Daoy (cell line): ENCODE results near the gene ERP27. TPM values are rescaled to one million over a fixed set of nuclear protein-coding genes. Genes with fewer than 3 reads are reported as not detected.

Experiments used
- DNase-seq: peaks from one replicate; pipeline ENCODE4 v3.0.0-alpha.2; 2015; ENCODE audit warnings: low read depth
- total RNA-seq: library from RNA; depleted of rRNA; stranded (reverse); fragments of >200 nt; shearing (Covaris generic); gene quantifications from 2 replicates; pipeline ENCODE4 v1.2.3, GENCODE V29; 2014

The ERP27 gene
- total RNA-seq, 1 experiment from 2014 or later: not detected

- no peak for DNase-seq
Observed at GRCh38 chr12:14959916-14960496, 21.7 kb upstream of the ERP27 start.

- no peak for DNase-seq
Observed at GRCh38 chr12:14959463-14959862, 21.1 kb upstream of the ERP27 start.

GRCh38 chr12:14959126-14959440 lies 20.7 kb upstream of the ERP27 start:
- no peak for DNase-seq

- no peak for DNase-seq
Observed at GRCh38 chr12:14958361-14959125, 20.2 kb upstream of the ERP27 start.

GRCh38 chr12:14957551-14958168 lies 19.3 kb upstream of the ERP27 start:
- no peak for DNase-seq

- DNase-seq: no peak
Observed at GRCh38 chr12:14956905-14957304, 18.6 kb upstream of the ERP27 start.

GRCh38 chr12:14956024-14956891 lies 17.9 kb upstream of the ERP27 start:
- DNase-seq: no peak

- DNase-seq: no peak
Observed at GRCh38 chr12:14954269-14954668, 15.9 kb upstream of the ERP27 start.

GRCh38 chr12:14953752-14954151 lies 15.4 kb upstream of the ERP27 start:
- no peak for DNase-seq

GRCh38 chr12:14952299-14952921 lies 14.1 kb upstream of the ERP27 start:
- DNase-seq: peak; percentile 87

- no peak for DNase-seq
Observed at GRCh38 chr12:14951851-14952250, 13.5 kb upstream of the ERP27 start.

- DNase-seq: peak; percentile 15
Observed at GRCh38 chr12:14950982-14951746, 12.8 kb upstream of the ERP27 start.

GRCh38 chr12:14950421-14950820 lies 12.1 kb upstream of the ERP27 start:
- no peak for DNase-seq

- no peak for DNase-seq
Observed at GRCh38 chr12:14949631-14950030, 11.3 kb upstream of the ERP27 start.

GRCh38 chr12:14948672-14949071 lies 10.3 kb upstream of the ERP27 start:
- DNase-seq: peak; percentile 63

- DNase-seq: no peak
Observed at GRCh38 chr12:14946861-14947260, 8.5 kb upstream of the ERP27 start.

GRCh38 chr12:14946162-14946561 lies 7.8 kb upstream of the ERP27 start:
- no peak for DNase-seq

- DNase-seq: no peak
Observed at GRCh38 chr12:14942196-14942931, 4.0 kb upstream of the ERP27 start.

- DNase-seq: no peak
Observed at GRCh38 chr12:14941369-14941768, 3.0 kb upstream of the ERP27 start.

GRCh38 chr12:14937689-14938088 lies 648 bp downstream of the ERP27 start:
- DNase-seq: no peak
